ENCODE results near the gene NDUFS3. TPM values are rescaled to one million over a fixed set of nuclear protein-coding genes. Genes with fewer than 3 reads are reported as not detected.

NDUFS3 gene
- total and polyA plus RNA-seq, 2 of the 13 experiments (the other 11 are each of a cell fraction or from before 2014, with no cell fraction given) = 151 to 184 TPM

GRCh38 chr11:47552566-47553405 lies 26.1 kb upstream of the NDUFS3 start, which contains the start of gene CELF1 (continued):
- TF ChIP-seq ZNF275 (CRISPR knock-in tag; IDR thresholded peaks at IDR 0.05; ENCODE audit: borderline replicate concordance) (no peak), ZBTB46 (CRISPR knock-in tag; IDR thresholded peaks at IDR 0.05; ENCODE audit: borderline replicate concordance) (no peak), ZNF781 (CRISPR knock-in tag; IDR thresholded peaks at IDR 0.05; ENCODE audit: borderline replicate concordance, not compliant biosample characterization) (no peak), ZNF605 (CRISPR knock-in tag; IDR thresholded peaks at IDR 0.05) (peak; percentile 80; the same call in 1 of the 2 replicates), ZMYM3 (CRISPR knock-in tag; IDR thresholded peaks at IDR 0.05) (no peak), SSRP1 (CRISPR knock-in tag; IDR thresholded peaks at IDR 0.05) (no peak), ZNF432 (CRISPR knock-in tag; IDR thresholded peaks at IDR 0.05; ENCODE audit: borderline replicate concordance) (0 out of 2 replicates have a peak, but pooled peaks have one; percentile 65), ZNF607 (CRISPR knock-in tag; IDR thresholded peaks at IDR 0.05; ENCODE audit: borderline replicate concordance) (no peak), ASH2L (IDR thresholded peaks at IDR 0.05; ENCODE audit: insufficient read length, low read depth, low read length) (peak; percentile 83), MAFF (IDR thresholded peaks at IDR 0.05; ENCODE audit: low read depth, low read length) (no peak), ZNF44 (CRISPR knock-in tag; IDR thresholded peaks at IDR 0.05) (no peak), ZNF337 (CRISPR knock-in tag; IDR thresholded peaks at IDR 0.05; ENCODE audit: borderline replicate concordance, low read depth) (no peak), CBX5 (CRISPR knock-in tag; IDR thresholded peaks at IDR 0.05; ENCODE audit: borderline replicate concordance) (no peak; the same call in 1 of the 2 replicates), TGIF2 (CRISPR knock-in tag; IDR thresholded peaks at IDR 0.05) (no peak), KLF12 (CRISPR knock-in tag; IDR thresholded peaks at IDR 0.05; ENCODE audit: borderline replicate concordance) (peak; percentile 65; the same call in 1 of the 2 replicates), LBX2 (CRISPR knock-in tag; IDR thresholded peaks at IDR 0.05; ENCODE audit: borderline replicate concordance) (no peak), ZNF431 (CRISPR knock-in tag; IDR thresholded peaks at IDR 0.05; ENCODE audit: borderline replicate concordance, low read depth) (no peak; the same call in 1 of the 2 replicates), SP1 (IDR thresholded peaks at IDR 0.05) (no peak), SP1 (CRISPR knock-in tag; IDR thresholded peaks at IDR 0.05) (peak; percentile 26), ZNF615 (CRISPR knock-in tag; IDR thresholded peaks at IDR 0.05; ENCODE audit: borderline replicate concordance) (no peak), ZNF747 (CRISPR knock-in tag; IDR thresholded peaks at IDR 0.05; ENCODE audit: borderline replicate concordance) (no peak), ARID5B (CRISPR knock-in tag; IDR thresholded peaks at IDR 0.05) (peak; percentile 13; the same call in 1 of the 2 replicates)

All from HepG2 (cell line).